ENCODE measurements around the gene CTCFL. TPM values are rescaled to one million over a fixed set of nuclear protein-coding genes. Genes with fewer than 3 reads are reported as not detected.

The CTCFL gene
- total and polyA plus RNA-seq, 2 donors (not counting 3 experiments of a cell fraction or from before 2014, with no cell fraction given): not detected

GRCh38 chr20:57513199-57513598 lies 11.7 kb downstream of the CTCFL start:
- dilution Hi-C loops (cut with MboI; ENCODE audit: extremely low pct_ligation_motif_present, low sequenced_read_pairs): no loop called here
- H4K20me1 ChIP-seq (replicated peaks; ENCODE audit: control insufficient read depth, extremely low read depth, insufficient read depth, low read length): no peaks in the 10 kb centered on the region
- H3K79me2 ChIP-seq (ENCODE audit: control insufficient read depth, insufficient read depth, low read length): no peaks in the 10 kb centered on the region
- no peak for TF ChIP-seq MYC (IDR thresholded peaks at IDR 0.05; ENCODE audit: low read depth, low read length)
- TF ChIP-seq JUN (IDR thresholded peaks at IDR 0.05; ENCODE audit: borderline replicate concordance, insufficient read depth, insufficient read length, low read depth): no peak
- no peak for TF ChIP-seq FOS (IDR thresholded peaks at IDR 0.05; ENCODE audit: borderline replicate concordance, insufficient read depth, low read length)
- TF ChIP-seq GATA2 (IDR thresholded peaks at IDR 0.05; ENCODE audit: insufficient read depth, insufficient read length, low read depth, low read length): no peak
- no peak for TF ChIP-seq MAX (IDR thresholded peaks at IDR 0.05; ENCODE audit: insufficient read depth, insufficient read length)
- no peak for TF ChIP-seq CTCF (IDR thresholded peaks at IDR 0.05; ENCODE audit: extremely low read depth in 1 of 2, insufficient read depth in 1 of 2, low read depth in 1 of 2, low read length in 2 of 2)
- TF ChIP-seq POLR2A (IDR thresholded peaks at IDR 0.05; ENCODE audit: low read depth, low read length): no peak
- TF ChIP-seq EZH2 (IDR thresholded peaks at IDR 0.05; ENCODE audit: borderline replicate concordance, low read depth, low read length, severe bottlenecking): no peak
- TF ChIP-seq POLR2AphosphoS5 (IDR thresholded peaks at IDR 0.05; ENCODE audit: insufficient read depth, low read depth, low read length): no peak
- H3K4me2 ChIP-seq (ENCODE audit: insufficient read depth, low read length): no peak overlapping the region
- ChIA-PET CTCF (interaction anchor here (0.9 to 2.5 kb wide), 5 partner anchors 17 to 697 kb away, joined by 3 to 38 read pairs (median 5); no protein-coding TSS in a partner anchor), POLR2A (no interaction called here)
- intact Hi-C loops (cut with micrococcal nuclease): no loop called here
- H3K27ac ChIP-seq (ENCODE audit: insufficient read depth, low read depth, low read length): no peak overlapping the region
- DNase-seq (ENCODE audit: low read depth, low spot score) (no peak), FAIRE-seq (no peak)
- H3K9ac ChIP-seq (replicated peaks; ENCODE audit: extremely low read depth, insufficient read depth, low read length): no peak overlapping the region
- BruUV-seq (replicated peaks): no TSS peak
- H3K36me3 ChIP-seq (ENCODE audit: control insufficient read depth in 2 of 2, extremely low read depth in 1 of 2, insufficient read depth in 2 of 2, low read length in 2 of 2): no peaks in the 10 kb centered on the region
- H3K27me3 ChIP-seq (ENCODE audit: control insufficient read depth in 2 of 2, insufficient read depth in 2 of 2, low read length in 2 of 2): peaks cover 2% of the 10 kb centered on the region in 2 experiments
- H3K4me1 ChIP-seq (ENCODE audit: control insufficient read depth, extremely low read depth, insufficient read depth, low read length): no peaks in the 10 kb centered on the region
- H2AFZ ChIP-seq (ENCODE audit: low read depth, low read length): no peak overlapping the region
- H3K4me3 ChIP-seq (replicated peaks in 1 of 3; ENCODE audit: insufficient read depth in 1 of 3, low read depth in 1 of 3, low read length in 3 of 3): no peak overlapping the region
- H3K9me1 ChIP-seq (replicated peaks; ENCODE audit: control insufficient read depth, extremely low read depth, insufficient read depth, low read length): no peaks in the 10 kb centered on the region
- no peaks in the 10 kb centered on the region for H3K9me3 ChIP-seq (replicated peaks; ENCODE audit: control insufficient read depth, insufficient read depth, low read length)

All from endothelial cell of umbilical vein (primary cell).